Kasumi-1 (cell line): ENCODE measurements around the gene CTDP1.

Experiments
- DNase-seq, 2 experiments: peaks; one replicate each; lab custom pipeline; 2025; lab: John Stamatoyannopoulos, UW

Gene CTDP1

GRCh38 chr18:79643054-79643984, 36.3 kb upstream of the CTDP1 start:
- peak; percentile 33 to 38 for DNase-seq

DNA sequence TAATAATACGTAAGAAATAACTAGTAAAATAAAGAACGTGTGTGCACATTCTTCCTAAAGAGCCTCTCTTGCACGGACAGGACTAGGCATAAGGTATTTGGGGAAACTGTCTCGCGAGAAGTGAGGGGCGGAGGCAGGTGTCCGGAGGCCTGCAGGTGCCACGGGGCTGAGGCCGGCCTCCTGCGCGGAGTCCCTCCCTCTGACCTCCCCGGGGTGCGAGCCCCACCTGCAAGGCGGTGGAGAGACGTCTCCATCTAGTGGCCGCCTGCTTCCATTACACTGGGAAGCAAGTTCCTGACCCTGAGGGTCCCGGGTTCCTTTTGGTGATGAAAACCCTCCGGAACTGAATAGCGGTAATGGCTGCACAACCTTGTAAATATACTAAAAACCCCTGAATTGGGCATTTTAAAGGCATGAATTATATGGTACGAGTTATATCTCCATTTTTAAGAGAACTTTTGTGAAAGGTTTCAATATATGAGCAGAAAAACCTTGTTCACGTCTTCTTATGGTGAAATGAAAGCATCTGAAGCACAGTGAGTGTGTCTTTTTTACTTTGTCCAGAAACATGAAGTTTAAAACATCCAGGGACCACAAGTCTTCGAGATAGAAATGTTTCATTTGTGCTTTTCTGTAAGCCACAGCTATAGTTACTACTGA, 35.5 kb upstream of the CTDP1 start:
- DNase-seq, result peak; percentile 33 to 47

- peak; percentile 35 to 44 for DNase-seq
These were observed 34.9 kb upstream of the CTDP1 start for GRCh38 chr18:79644666-79645057.

DNA sequence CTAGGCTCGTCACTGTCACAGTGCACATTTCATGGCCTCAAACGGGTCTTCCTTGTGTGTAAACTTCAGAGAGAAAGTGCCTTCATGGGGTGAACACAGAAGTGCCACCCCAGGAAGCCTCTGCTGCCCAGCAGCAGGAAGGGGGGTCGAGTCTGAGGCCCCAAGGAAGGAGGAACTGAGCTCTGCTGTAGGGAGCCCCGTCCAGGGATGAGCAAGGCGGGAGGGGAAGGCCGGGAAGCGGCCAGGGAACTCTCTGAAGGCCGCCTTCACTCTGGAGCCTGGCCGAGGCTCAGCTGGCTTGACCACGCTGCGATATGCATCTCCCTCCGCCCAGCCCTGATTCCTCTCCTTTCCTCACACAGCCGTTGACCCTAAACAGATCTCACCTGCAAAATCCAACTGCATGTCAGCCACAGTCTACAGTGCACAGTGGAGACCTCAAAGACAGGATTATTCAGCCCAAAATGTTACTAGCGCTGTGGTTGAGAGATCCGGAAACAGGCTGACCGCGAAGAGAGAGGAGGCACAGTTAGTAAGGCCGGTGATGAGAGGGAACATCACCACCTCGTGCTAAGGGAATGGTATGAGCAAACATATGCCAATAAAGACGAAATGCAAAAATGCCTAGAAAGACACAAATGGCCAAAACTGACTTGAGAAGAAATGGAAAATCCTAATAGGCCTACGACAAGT, 34.2 kb upstream of the CTDP1 start:
- DNase-seq, result peak; percentile 95 to 96

- DNase-seq, result no peak
These were observed 32.3 kb upstream of the CTDP1 start for GRCh38 chr18:79647307-79647706.

- no peak for DNase-seq
These were observed 28.6 kb upstream of the CTDP1 start for GRCh38 chr18:79650959-79651358.

GRCh38 chr18:79657342-79657996, 22.1 kb upstream of the CTDP1 start:
- no peak for DNase-seq

GRCh38 chr18:79658366-79658765, 21.2 kb upstream of the CTDP1 start:
- DNase-seq, result no peak

DNA sequence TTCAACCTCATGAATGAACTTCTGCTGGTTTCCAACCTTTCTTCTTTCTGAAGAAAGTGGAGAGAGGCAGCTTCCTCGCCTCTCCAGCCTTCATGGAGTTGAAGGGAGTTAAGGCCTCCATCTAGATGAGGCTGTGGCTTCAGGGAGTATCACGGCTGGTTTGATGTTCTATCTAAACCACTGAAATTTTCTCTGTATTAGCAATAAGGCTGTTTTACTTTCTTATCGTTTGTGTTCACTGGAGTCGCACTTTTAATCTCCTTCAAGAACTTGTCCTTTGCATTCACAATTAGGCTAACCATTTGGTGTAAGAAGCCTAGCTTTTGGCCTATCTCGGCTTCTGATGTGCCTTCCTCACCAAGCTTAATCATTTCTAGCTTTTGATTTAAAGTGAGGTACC, 19.9 kb upstream of the CTDP1 start:
- DNase-seq, result no peak

GRCh38 chr18:79662034-79662433, 17.6 kb upstream of the CTDP1 start:
- DNase-seq, result no peak

DNA sequence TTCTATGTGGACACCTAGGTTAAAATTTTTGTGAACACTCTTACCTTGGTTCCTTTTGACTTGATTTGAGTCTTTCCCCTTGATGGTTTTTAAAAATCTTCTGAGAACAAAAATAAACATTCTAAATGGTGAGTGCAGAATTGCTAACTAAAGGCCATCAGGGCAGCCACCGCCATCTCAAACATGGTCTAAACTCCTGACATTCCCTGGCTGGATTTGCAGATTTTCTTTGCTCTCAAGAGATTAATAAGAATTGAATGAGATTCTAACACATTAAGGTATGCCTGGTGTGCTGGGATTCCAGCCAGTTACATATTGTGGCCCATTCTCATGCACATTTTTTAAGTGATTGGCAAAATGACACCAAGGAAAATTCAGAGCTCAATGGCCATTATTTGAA, 17.2 kb upstream of the CTDP1 start:
- no peak for DNase-seq

GRCh38 chr18:79664525-79665125, 15.0 kb upstream of the CTDP1 start:
- DNase-seq, result no peak

GRCh38 chr18:79668203-79668602, 11.4 kb upstream of the CTDP1 start:
- DNase-seq, result no peak

DNA sequence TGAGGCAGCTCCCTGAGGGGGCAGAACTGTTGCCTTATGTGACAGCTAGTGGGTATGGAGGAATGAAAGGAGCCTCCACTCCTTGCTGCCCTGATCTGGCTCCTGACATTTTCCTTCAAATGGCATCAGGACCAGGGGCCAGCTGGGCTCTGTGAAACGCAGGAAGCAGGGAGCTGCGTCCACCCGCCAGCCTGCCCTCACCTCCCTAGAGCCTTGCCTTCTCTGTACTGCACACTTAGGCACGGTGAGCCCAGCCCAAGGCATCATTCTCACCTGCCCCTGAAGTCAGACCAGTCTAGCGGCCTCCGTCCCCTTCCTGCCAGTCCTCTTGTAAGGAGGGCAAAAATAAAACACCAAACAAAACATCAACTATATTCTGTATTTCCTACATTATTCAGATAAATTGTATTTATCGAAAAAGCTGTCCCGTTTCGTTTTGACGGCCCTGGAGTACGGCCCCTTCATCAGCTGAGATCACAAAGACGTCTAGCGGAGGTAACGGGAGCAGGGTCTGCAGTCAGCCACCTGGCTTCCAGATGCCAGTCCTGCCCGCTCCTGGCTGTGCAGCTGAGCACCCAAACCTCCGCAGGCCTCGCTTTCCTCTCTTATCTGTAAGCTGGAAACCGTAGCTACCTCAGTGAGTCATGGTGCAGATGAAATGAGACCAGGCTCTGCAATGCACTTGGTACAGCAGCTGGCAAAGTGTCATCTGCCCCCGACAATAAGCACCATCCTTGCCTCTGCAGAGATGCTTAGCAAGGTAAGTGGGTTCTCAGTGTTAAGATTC, 6.9 kb upstream of the CTDP1 start:
- DNase-seq, result no peak

DNA sequence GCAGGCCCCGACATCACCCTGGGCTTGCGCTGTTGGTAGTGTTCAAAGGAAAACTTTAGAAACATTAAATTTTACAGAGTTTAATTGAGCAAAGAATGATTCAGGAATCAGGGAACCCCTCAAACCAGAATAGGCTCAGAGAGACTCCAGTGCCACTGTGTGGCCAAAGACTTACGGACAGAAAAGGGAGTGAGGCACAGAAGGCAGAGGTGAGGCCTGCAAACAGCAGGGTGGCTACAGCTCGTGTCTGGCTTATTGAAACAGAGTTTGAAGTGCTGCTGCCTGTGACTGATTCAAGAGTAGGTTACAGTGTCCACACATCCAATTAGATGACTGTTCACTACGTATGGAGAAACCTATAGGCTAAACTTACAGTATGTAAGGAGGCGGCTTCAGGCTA, 2.4 kb upstream of the CTDP1 start:
- no peak for DNase-seq

GRCh38 chr18:79677840-79678239, 1.8 kb upstream of the CTDP1 start:
- DNase-seq, result no peak

DNA sequence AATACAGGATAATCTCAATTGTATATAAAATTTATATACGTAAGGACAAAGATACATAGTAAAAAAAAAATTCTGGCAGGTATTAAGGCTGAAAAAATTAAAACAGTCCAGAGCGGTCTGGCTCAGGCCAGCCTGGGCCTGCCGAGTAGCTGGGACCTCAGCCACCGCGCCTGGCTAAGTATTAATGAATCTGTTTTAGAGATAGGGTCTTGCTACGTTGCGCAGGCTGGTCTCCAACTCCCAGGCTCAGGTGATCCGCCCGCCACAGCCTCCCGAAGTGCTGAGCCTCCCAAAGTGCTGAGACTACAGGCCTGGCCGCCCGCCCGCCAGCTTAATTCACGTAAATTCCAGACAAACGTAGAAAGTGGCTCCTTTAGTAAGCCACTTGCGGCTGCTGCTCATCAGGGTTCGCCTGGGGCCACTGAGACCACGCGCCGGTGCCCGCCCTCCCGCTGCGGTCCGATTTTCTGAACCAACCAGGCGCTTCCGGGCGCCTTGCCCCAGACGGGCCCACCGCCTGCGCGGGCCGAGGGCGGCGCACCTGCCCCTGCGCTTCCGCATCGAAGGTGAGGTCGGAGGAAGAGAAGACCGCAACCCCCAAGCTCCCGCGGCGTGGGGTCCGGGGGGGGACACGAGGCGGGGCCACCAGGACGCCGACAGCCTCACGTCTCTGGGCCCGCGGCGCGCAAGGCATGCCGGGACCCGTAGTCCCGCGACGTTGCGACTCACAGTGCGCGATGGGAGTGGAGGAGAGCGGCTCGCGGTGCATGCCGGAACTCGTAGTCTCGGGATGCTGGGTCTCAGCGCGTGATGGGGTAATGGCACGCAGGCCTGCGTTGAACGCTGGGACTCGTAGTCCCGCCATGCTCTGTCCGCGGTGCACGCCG, 695 bp upstream of the CTDP1 start:
- DNase-seq, result peak; percentile 97 to 98

DNA sequence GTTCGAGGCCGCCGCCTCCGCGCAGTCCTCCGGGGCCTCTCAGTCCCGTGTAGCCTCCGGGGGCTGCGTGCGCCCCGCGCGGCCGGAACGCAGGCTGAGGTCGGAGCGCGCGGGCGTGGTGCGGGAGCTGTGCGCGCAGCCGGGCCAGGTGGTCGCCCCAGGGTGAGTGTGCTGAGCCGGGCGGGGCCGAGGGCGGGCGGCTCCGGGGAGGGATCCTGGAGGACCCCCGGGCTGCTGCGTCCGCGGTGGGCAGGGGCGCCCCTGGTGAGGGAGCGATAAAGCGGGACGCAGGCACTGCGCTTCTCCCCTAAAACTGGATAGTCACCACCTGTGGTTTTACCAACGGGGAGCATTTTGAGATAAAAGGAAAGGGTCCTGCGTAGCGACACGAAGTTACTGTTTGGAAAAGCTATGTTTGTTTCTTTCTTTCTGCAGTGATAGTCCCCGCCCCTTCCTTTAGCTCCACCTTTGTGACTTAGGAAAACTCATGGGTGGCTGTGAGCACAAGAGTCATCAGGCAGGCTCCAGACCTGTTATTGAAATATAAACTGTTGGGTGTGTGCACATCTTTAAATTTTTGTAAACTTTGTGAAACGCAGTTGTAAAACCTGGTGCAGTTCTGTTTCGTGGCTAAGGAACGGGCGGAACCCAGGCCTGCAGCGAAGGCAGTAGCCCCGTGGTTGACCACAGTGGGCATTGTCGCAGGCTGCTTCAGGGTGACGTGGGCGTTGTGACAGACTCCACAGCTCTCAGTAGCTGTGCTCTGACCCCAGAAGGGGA, 687 bp downstream of the CTDP1 start:
- peak; percentile 49 to 53 for DNase-seq

GRCh38 chr18:79680891-79681339, 1.3 kb downstream of the CTDP1 start:
- no peak for DNase-seq
